Thoracic aorta (tissue), 2 donors: ENCODE measurements around the gene AKT2. TPM values are rescaled to one million over a fixed set of nuclear protein-coding genes. Genes with fewer than 3 reads are reported as not detected.

Source experiments
- ATAC-seq: fragments of 150-250 bp; one replicate; pipeline ENCODE4 v1.8.0; 2017; ENCODE audit warnings: low read depth; ENCODE audit not compliant: insufficient number of reproducible peaks, low FRiP score
- DNase-seq: peaks from one replicate; pipeline ENCODE4 v3.0.0-alpha.2; 2020; ENCODE audit warnings: low spot score
- H3K27ac ChIP-seq, 2 donors: fragments of 200-600 bp; sonication (generic); 1 replicate in 1 of 2; 2 replicates in 1 of 2; pipeline ENCODE4 v1.5.1; 2016; ENCODE audit warnings: mild to moderate bottlenecking in 2 of 2, moderate library complexity in 2 of 2
- H3K27me3 ChIP-seq: fragments of 200-600 bp; sonication (generic); replicated peaks from 2 replicates; pipeline ENCODE4 v1.6.0; 2016; ENCODE audit warnings: mild to moderate bottlenecking; ENCODE audit not compliant: insufficient read depth
- H3K36me3 ChIP-seq: fragments of 200-600 bp; sonication (generic); one replicate; pipeline ENCODE4 v1.5.1; 2016
- H3K4me1 ChIP-seq, 2 donors: fragments of 200-600 bp; sonication (generic); 1 replicate in 1 of 2; 2 replicates in 1 of 2; pipeline versions ENCODE4 v1.5.1 to v1.6.0; 2016; ENCODE audit warnings: low read depth in 2 of 2, mild to moderate bottlenecking in 1 of 2; ENCODE audit not compliant: control insufficient read depth in 1 of 2
- H3K4me3 ChIP-seq: fragments of 200-600 bp; sonication (generic); 2 replicates; pipeline ENCODE4 v1.5.1; 2016; ENCODE audit warnings: mild to moderate bottlenecking
- H3K9me3 ChIP-seq: fragments of 200-600 bp; sonication (generic); 2 replicates; pipeline ENCODE4 v1.5.1; 2016
- CTCF ChIP-seq: fragments of 200-600 bp; sonication (generic); IDR thresholded peaks from one replicate; pipeline ENCODE4 v1.5.1; 2019; ENCODE audit warnings: antibody characterized with exemption
- total RNA-seq, 2 donors: library from RNA; depleted of rRNA; stranded (reverse); fragments of >200 nt; gene quantifications; one replicate each; pipeline versions ENCODE4 v1.1.0 to v1.2.3, GENCODE V29; 2016

Gene AKT2
- total RNA-seq, 2 donors from 2014 or later: 94.5 to 138 TPM

- DNase-seq (no peak), ATAC-seq (no peak)
- Histone ChIP-seq H3K36me3 (no peaks in the 10 kb centered on the region), H3K9me3 (no peaks in the 10 kb centered on the region), H3K27ac (no peak overlapping the region), H3K4me3 (no peak overlapping the region), H3K27me3 (no peaks in the 10 kb centered on the region), H3K4me1 (peaks cover 28 to 71% of the 10 kb centered on the region in 2 donors)
- TF ChIP-seq CTCF: no peak
These were observed 3.0 kb downstream of the AKT2 start for GRCh38 chr19:40282209-40282580.

DNA sequence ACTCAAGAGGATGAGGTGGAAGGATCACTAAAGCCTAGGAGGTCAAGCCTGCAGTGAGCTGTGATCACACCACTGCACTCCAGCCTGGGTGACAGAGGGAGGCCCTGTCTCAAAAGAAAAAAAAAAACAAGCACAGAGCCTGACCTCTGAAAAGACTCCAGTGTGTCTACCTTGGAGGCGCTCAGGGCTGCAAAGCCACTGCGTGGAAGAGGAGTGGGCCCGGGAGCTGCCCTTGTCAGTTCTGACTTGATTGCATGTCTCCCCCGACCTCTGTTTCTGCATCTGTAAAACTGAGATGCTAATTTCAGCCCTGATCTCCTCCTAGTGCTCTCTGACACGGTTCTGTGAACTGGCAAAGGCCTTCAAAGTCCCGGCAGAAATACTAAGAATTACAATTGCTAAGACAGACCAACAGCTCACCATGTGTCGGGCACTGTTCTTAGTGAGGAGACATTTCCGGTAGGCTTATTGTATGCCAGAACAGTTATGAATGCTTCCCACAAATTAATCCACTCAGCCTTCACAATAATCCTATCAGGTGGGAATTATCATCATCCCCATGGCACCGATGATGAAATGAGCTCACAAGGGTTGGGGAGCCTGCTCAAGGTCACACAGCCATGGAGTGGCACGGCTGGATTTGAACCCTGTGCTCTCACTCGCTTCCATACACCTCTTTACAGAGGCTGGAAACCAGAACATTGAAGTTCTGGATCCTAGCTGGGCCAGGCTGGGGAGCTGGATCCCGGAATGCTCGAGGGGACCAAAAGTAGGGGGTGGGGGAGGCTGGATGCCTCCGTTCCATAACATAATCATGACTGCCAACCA, 3.5 kb downstream of the AKT2 start:
- H3K4me1 ChIP-seq: peaks cover 28 to 71% of the 10 kb centered on the region in 2 donors
- H3K4me3 ChIP-seq: no peak overlapping the region
- H3K9me3 ChIP-seq: no peaks in the 10 kb centered on the region
- TF ChIP-seq CTCF: no peak
- H3K27me3 ChIP-seq: no peaks in the 10 kb centered on the region
- H3K27ac ChIP-seq: no peak overlapping the region
- no peaks in the 10 kb centered on the region for H3K36me3 ChIP-seq
- no peak for DNase-seq
- no peak for ATAC-seq

- DNase-seq (no peak), ATAC-seq (no peak)
- no peaks in the 10 kb centered on the region for H3K9me3 ChIP-seq
- H3K27me3 ChIP-seq: no peaks in the 10 kb centered on the region
- H3K4me1 ChIP-seq: peaks cover 28 to 63% of the 10 kb centered on the region in 2 donors
- no peak for TF ChIP-seq CTCF
- no peaks in the 10 kb centered on the region for H3K36me3 ChIP-seq
- no peak overlapping the region for H3K4me3 ChIP-seq
- no peak overlapping the region for H3K27ac ChIP-seq
These were observed 4.4 kb downstream of the AKT2 start for GRCh38 chr19:40280608-40281221.

GRCh38 chr19:40279761-40280607, 5.2 kb downstream of the AKT2 start:
- Histone ChIP-seq H3K4me3 (peak overlapping the region; percentile 38), H3K36me3 (no peaks in the 10 kb centered on the region), H3K27me3 (no peaks in the 10 kb centered on the region), H3K4me1 (peaks cover 28 to 65% of the 10 kb centered on the region in 2 donors), H3K27ac (peak overlapping the region; percentile 28 to 40), H3K9me3 (no peaks in the 10 kb centered on the region)
- ATAC-seq: no peak
- no peak for TF ChIP-seq CTCF
- no peak for DNase-seq

- no peak for DNase-seq
- H3K36me3 ChIP-seq: no peaks in the 10 kb centered on the region
- H3K27ac ChIP-seq: peak overlapping the region; percentile 28 to 40
- no peaks in the 10 kb centered on the region for H3K27me3 ChIP-seq
- H3K4me3 ChIP-seq: peak overlapping the region; percentile 38
- H3K4me1 ChIP-seq: peaks cover 26 to 71% of the 10 kb centered on the region in 2 donors
- TF ChIP-seq CTCF: no peak
- no peaks in the 10 kb centered on the region for H3K9me3 ChIP-seq
- ATAC-seq: no peak
These were observed 6.0 kb downstream of the AKT2 start for GRCh38 chr19:40279120-40279551.
